PC-9 (cell line): ENCODE measurements around the gene ATG4B. TPM values are rescaled to one million over a fixed set of nuclear protein-coding genes. Genes with fewer than 3 reads are reported as not detected.

Source experiments
- BruUV-seq: library from RNA; stranded (reverse); fragments of 400-500 nt; replicated peaks from 2 replicates; lab custom pipeline; 2021; lab: Mats Ljungman, UMichigan
- CTCF ChIA-PET: fragments of 300-600 bp; sonication (Branson Sonifier 250); formaldehyde crosslinking; loops from one replicate; lab custom pipeline; 2022; ENCODE audit warnings: antibody characterized with exemption; lab: Charles Lee
- POLR2A ChIA-PET: fragments of 300-600 bp; sonication (Branson Sonifier 250); formaldehyde crosslinking; loops from one replicate; lab custom pipeline; 2022; ENCODE audit warnings: antibody characterized with exemption; ENCODE audit not compliant: unreplicated experiment; lab: Charles Lee
- DNase-seq, 2 experiments: peaks; one replicate each; pipeline versions ENCODE4 v3.0.0 to v3.0.0-alpha.2; 2015 to 2022; ENCODE audit warnings: mixed read lengths in 1 of 2
- H2AFZ ChIP-seq: fragments of 200-600 bp; sonication (generic); 2 replicates; pipeline ENCODE4 v1.8.1; 2017; ENCODE audit warnings: antibody characterized with exemption
- H3F3A ChIP-seq: fragments of 200-600 bp; sonication (generic); 2 replicates; pipeline ENCODE4 v1.8.1; 2017; ENCODE audit warnings: antibody characterized with exemption, mild to moderate bottlenecking, low read depth; ENCODE audit not compliant: insufficient read depth
- H3K27ac ChIP-seq: fragments of 200-600 bp; sonication (generic); 2 replicates; pipeline ENCODE4 v1.6.1; 2016; ENCODE audit warnings: mixed run types
- H3K27me3 ChIP-seq: fragments of 200-600 bp; sonication (generic); 2 replicates; pipeline ENCODE4 v1.6.1; 2016; ENCODE audit warnings: low read depth, mixed run types; ENCODE audit not compliant: insufficient read depth
- H3K36me3 ChIP-seq: fragments of 200-600 bp; sonication (generic); 2 replicates; pipeline ENCODE4 v1.6.1; 2016; ENCODE audit warnings: low read depth, mixed run types
- H3K4me1 ChIP-seq: fragments of 200-600 bp; sonication (generic); replicated peaks from 2 replicates; pipeline ENCODE4 v1.6.1; 2016; ENCODE audit warnings: mixed run types; ENCODE audit not compliant: insufficient read depth
- H3K4me2 ChIP-seq: fragments of 200-600 bp; sonication (generic); 2 replicates; pipeline ENCODE4 v1.6.1; 2017; ENCODE audit warnings: mixed run types
- H3K4me3 ChIP-seq: fragments of 200-600 bp; sonication (generic); 2 replicates; pipeline ENCODE4 v1.6.1; 2016; ENCODE audit warnings: mixed run types
- H3K79me2 ChIP-seq: fragments of 200-600 bp; sonication (generic); 2 replicates; pipeline ENCODE4 v1.6.1; 2017; ENCODE audit warnings: low read depth, mixed run types
- H3K9me2 ChIP-seq: fragments of 200-600 bp; sonication (generic); 2 replicates; pipeline ENCODE4 v1.8.1; 2017; ENCODE audit warnings: mild to moderate bottlenecking; ENCODE audit not compliant: insufficient read depth
- H3K9me3 ChIP-seq: fragments of 200-600 bp; sonication (generic); 2 replicates; pipeline ENCODE4 v1.8.1; 2016; ENCODE audit warnings: low read depth; ENCODE audit not compliant: insufficient read depth
- H4K20me1 ChIP-seq: fragments of 200-600 bp; sonication (generic); 2 replicates; pipeline ENCODE4 v1.8.1; 2017; ENCODE audit not compliant: insufficient read depth
- CTCF ChIP-seq: fragments of 200-600 bp; sonication (generic); conservative IDR thresholded peaks from 2 replicates; pipeline ENCODE4 v1.6.1; 2017; ENCODE audit warnings: mixed run types, antibody characterized with exemption, mild to moderate bottlenecking, moderate library complexity
- EZH2 ChIP-seq: fragments of 200-600 bp; sonication (generic); IDR thresholded peaks from 2 replicates; pipeline ENCODE4 v1.8.0; 2017; ENCODE audit warnings: antibody characterized with exemption, low read depth
- intact Hi-C: fragments of 100-400 bp; cut with micrococcal nuclease; formaldehyde crosslinking; loops from one replicate; pipeline ENCODE4 v1.10.0; 2022; ENCODE audit not compliant: unreplicated experiment
- total RNA-seq: library from RNA; stranded (reverse); gene quantifications from 2 replicates; pipeline ENCODE4 v1.2.3, GENCODE V29; 2021

ATG4B gene
- total RNA-seq, 1 experiment from 2014 or later = 162 TPM

GRCh38 chr2:241652722-241653121 lies 15.2 kb downstream of the ATG4B start:
- TF ChIP-seq CTCF (no peak), EZH2 (no peak)
- Histone ChIP-seq H3K27ac (no peak overlapping the region), H4K20me1 (peaks cover 45% of the 10 kb centered on the region), H3K79me2 (peaks cover 24% of the 10 kb centered on the region), H3F3A (peaks cover 4% of the 10 kb centered on the region; the same call in 1 of the 2 replicates), H3K27me3 (no peaks in the 10 kb centered on the region), H2AFZ (no peak overlapping the region), H3K9me2 (no peaks in the 10 kb centered on the region), H3K4me1 (no peaks in the 10 kb centered on the region), H3K36me3 (peaks cover 12% of the 10 kb centered on the region; the same call in 1 of the 2 replicates), H3K4me2 (no peak overlapping the region), H3K9me3 (no peaks in the 10 kb centered on the region), H3K4me3 (no peak overlapping the region)
- no TSS peak for BruUV-seq
- no peak for DNase-seq
- ChIA-PET CTCF (no interaction called here), POLR2A (no interaction called here)
- intact Hi-C loops = no loop called here

GRCh38 chr2:241653210-241653750 lies 15.8 kb downstream of the ATG4B start:
- H3K27me3 ChIP-seq = no peaks in the 10 kb centered on the region
- H3K79me2 ChIP-seq = peaks cover 19% of the 10 kb centered on the region
- H2AFZ ChIP-seq = no peak overlapping the region
- peaks cover 42% of the 10 kb centered on the region for H4K20me1 ChIP-seq
- H3F3A ChIP-seq = peaks cover 4% of the 10 kb centered on the region; the same call in 1 of the 2 replicates
- no peaks in the 10 kb centered on the region for H3K9me2 ChIP-seq
- BruUV-seq = no TSS peak
- CTCF ChIA-PET = interaction anchor here (0.7 kb wide), 1 partner anchor 18 kb away, joined by 11 read pairs; no protein-coding TSS in a partner anchor
- no peak overlapping the region for H3K27ac ChIP-seq
- POLR2A ChIA-PET = no interaction called here
- H3K9me3 ChIP-seq = no peaks in the 10 kb centered on the region
- H3K4me2 ChIP-seq = no peak overlapping the region
- no peak for DNase-seq
- peaks cover 12% of the 10 kb centered on the region; the same call in 1 of the 2 replicates for H3K36me3 ChIP-seq
- no peaks in the 10 kb centered on the region for H3K4me1 ChIP-seq
- no peak for TF ChIP-seq CTCF
- intact Hi-C loops = no loop called here
- H3K4me3 ChIP-seq = no peak overlapping the region

- H3K4me3 ChIP-seq = no peak overlapping the region
- H3F3A ChIP-seq = peaks cover 9% of the 10 kb centered on the region; the same call in 1 of the 2 replicates
- H3K4me2 ChIP-seq = no peak overlapping the region
- peaks cover 41% of the 10 kb centered on the region for H4K20me1 ChIP-seq
- no TSS peak for BruUV-seq
- peaks cover 20% of the 10 kb centered on the region; the same call in 1 of the 2 replicates for H3K36me3 ChIP-seq
- intact Hi-C loops = no loop called here
- peaks cover 8% of the 10 kb centered on the region; the same call in 1 of the 2 replicates for H3K79me2 ChIP-seq
- POLR2A ChIA-PET = no interaction called here
- H3K27ac ChIP-seq = no peak overlapping the region
- H3K4me1 ChIP-seq = no peaks in the 10 kb centered on the region
- no peak overlapping the region for H2AFZ ChIP-seq
- CTCF ChIA-PET = no interaction called here
- DNase-seq = no peak
- no peak for TF ChIP-seq EZH2
- no peak for TF ChIP-seq CTCF
- H3K27me3 ChIP-seq = no peaks in the 10 kb centered on the region
- H3K9me2 ChIP-seq = no peaks in the 10 kb centered on the region
- H3K9me3 ChIP-seq = no peaks in the 10 kb centered on the region
Measured at GRCh38 chr2:241654551-241654950, 17.1 kb downstream of the ATG4B start.
